NT2/D1 (cell line): Measurements from ENCODE around the gene RASSF3.

Experiments
- DNase-seq: peaks from one replicate; pipeline ENCODE4 v3.0.0-alpha.2; 2011; ENCODE audit warnings: low read depth, low spot score
- H3K27me3 ChIP-seq: 2 replicates; pipeline ENCODE4 v1.6.0; 2011; ENCODE audit warnings: mild to moderate bottlenecking; ENCODE audit not compliant: insufficient read length, insufficient read depth
- H3K36me3 ChIP-seq: 2 replicates; pipeline ENCODE4 v1.6.1; 2011; ENCODE audit warnings: mild to moderate bottlenecking, low read length, mixed read lengths; ENCODE audit not compliant: insufficient read depth, insufficient read length
- H3K4me1 ChIP-seq: 2 replicates; pipeline ENCODE4 v1.5.1; 2011; ENCODE audit not compliant: insufficient read depth, insufficient read length
- H3K4me3 ChIP-seq: 2 replicates; pipeline ENCODE4 v1.5.1; 2011; ENCODE audit warnings: low read depth; ENCODE audit not compliant: insufficient read length
- H3K9ac ChIP-seq: 2 replicates; pipeline ENCODE4 v1.6.0; 2011; ENCODE audit warnings: low read depth; ENCODE audit not compliant: insufficient read length
- H3K9me3 ChIP-seq: 2 replicates; pipeline ENCODE4 v1.5.1; 2011; ENCODE audit warnings: mild to moderate bottlenecking, low read length; ENCODE audit not compliant: insufficient read depth
- SUZ12 ChIP-seq: IDR thresholded peaks from 2 replicates; pipeline ENCODE4 v1.6.1; 2011; ENCODE audit not compliant: insufficient read length, insufficient read depth; ENCODE audit errors: extremely low read depth
- YY1 ChIP-seq: IDR thresholded peaks from 2 replicates; pipeline ENCODE4 v1.6.1; 2011; ENCODE audit not compliant: insufficient read length, insufficient read depth
- ZNF274 ChIP-seq: IDR thresholded peaks from 2 replicates; pipeline ENCODE4 v1.6.1; 2011; ENCODE audit warnings: mild to moderate bottlenecking, low read depth, low read length

Gene RASSF3

DNA sequence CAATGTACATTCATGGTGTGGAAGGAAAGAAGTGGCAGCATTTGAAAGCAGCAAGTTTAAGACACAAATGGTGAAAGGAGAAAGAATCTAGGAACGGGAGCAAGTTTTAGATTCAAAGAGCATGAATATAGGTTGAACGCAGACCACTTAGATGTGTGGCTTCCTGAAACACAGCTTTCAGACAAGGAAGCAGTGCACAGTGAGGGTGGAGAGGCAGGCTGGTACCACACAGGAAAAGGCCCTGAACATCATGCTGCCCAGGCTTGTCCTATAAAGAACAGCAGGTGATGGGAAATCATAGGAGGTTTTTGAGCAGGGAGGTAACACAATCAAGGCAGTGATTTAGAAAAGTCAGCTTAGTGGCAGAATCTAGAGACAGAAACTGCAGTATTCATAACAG, 113.3 kb downstream of the RASSF3 start:
- Histone ChIP-seq H3K4me3 (no peak overlapping the region), H3K27me3 (no peaks in the 10 kb centered on the region), H3K9me3 (no peaks in the 10 kb centered on the region), H3K4me1 (no peaks in the 10 kb centered on the region), H3K36me3 (peaks cover 45% of the 10 kb centered on the region), H3K9ac (no peak overlapping the region)
- no peak for DNase-seq
- no peak for TF ChIP-seq ZNF274
- no peak for TF ChIP-seq SUZ12
- no peak for TF ChIP-seq YY1

DNA sequence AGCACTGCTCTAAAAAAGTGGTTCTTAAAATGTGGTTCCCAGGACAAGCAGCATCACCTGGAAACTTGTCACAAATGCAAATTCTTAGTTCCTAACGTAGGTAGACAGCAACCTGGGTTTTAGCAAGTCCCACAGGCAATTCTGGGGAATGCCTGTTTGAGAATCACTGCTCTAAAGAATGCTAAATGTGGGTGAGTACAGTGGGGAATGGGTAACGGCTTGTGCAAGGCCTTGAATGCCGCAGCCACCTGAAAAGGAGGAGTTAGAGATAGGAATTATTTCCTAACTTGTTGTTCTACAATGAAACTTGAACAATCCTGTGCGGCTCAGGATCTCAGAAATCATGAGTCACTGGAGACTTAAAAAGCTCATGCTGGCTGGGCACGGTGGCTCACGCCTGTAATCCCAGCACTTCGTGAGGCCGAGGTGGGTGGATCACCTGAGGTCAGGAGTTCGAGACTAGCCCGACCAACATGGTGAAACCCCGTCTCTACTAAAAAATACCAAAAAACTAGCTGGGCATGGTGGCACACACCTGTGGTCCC, 114.0 kb downstream of the RASSF3 start:
- Histone ChIP-seq H3K36me3 (peaks cover 46% of the 10 kb centered on the region), H3K4me3 (no peak overlapping the region), H3K9ac (no peak overlapping the region), H3K4me1 (no peaks in the 10 kb centered on the region), H3K9me3 (no peaks in the 10 kb centered on the region), H3K27me3 (no peaks in the 10 kb centered on the region)
- no peak for DNase-seq
- TF ChIP-seq SUZ12 (no peak), ZNF274 (no peak), YY1 (no peak)

DNA sequence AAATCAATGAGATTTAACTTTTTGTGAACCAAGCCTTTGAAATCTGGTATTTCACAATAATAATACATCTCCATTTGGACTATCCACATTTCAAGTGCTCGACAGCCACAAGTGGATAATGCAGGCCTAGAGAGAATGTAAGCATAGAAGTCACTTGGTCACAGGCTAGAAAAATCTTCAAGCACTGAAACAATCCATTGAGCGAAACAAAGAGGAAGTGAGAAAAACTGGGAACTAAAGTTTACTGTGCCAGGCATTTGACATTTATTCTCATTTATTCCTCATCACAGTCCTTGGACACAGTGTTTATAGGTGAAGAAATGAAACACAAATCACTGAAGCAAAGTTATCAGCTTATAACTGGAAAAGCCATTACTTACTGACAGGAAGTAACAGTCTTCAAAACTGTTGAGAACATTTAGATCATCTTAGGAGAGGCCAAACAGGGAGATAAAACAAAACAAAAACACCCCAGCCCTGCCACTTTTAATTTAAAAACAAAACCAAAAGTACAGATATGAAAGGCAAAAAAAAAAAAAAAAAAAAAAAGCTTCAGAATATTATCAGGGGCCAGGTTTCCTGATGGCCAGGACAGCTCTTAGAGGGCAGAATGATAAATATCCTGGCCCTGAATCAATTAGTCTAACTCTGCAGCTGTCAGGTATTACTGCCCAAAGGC, 119.8 kb downstream of the RASSF3 start:
- Histone ChIP-seq H3K9me3 (no peaks in the 10 kb centered on the region), H3K27me3 (no peaks in the 10 kb centered on the region), H3K4me1 (no peaks in the 10 kb centered on the region), H3K4me3 (no peak overlapping the region), H3K9ac (no peak overlapping the region), H3K36me3 (peaks cover 22% of the 10 kb centered on the region)
- no peak for DNase-seq
- TF ChIP-seq YY1: no peak
- TF ChIP-seq ZNF274: no peak
- TF ChIP-seq SUZ12: no peak

DNA sequence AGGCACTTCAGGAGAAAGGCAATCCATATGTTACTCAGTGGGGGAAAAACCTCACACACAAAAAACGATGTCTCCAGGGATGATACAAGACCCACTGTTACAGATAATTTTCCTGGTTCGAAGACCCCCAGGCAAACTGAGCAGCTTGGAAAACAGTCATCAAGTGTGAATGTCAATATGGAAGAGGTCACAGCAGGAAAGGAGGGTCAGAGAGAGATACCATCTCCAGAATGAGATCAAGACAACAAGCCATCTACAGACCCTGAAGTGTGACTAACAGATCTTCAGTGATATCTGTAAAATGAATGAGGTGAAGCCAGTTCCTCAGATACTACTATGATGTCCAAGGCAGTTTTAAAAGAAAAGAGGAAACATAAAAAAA, 120.3 kb downstream of the RASSF3 start:
- Histone ChIP-seq H3K36me3 (peaks cover 24% of the 10 kb centered on the region), H3K9ac (no peak overlapping the region), H3K4me3 (no peak overlapping the region), H3K27me3 (no peaks in the 10 kb centered on the region), H3K9me3 (no peaks in the 10 kb centered on the region), H3K4me1 (no peaks in the 10 kb centered on the region)
- TF ChIP-seq ZNF274: no peak
- no peak for TF ChIP-seq YY1
- no peak for TF ChIP-seq SUZ12
- no peak for DNase-seq

DNA sequence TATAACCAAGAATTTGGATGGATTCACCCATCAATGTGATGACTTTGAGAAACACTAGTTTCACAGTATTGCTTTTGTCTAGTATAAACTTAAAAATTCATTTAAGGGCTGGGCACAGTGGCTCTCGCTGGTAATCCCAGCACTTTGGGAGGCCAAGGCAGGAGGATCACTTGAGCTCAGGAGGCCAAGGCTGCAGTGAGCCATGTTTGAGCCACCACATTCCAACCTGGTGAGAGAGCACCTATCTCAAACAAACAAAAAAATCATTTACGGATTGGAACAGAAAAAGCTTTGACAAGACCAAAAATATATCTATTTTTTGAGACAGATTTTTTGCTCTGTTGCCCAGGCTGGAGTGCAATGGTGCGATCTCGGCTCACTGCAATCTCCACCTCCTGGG, 121.4 kb downstream of the RASSF3 start:
- Histone ChIP-seq H3K36me3 (peaks cover 35% of the 10 kb centered on the region), H3K27me3 (no peaks in the 10 kb centered on the region), H3K9ac (no peak overlapping the region), H3K9me3 (no peaks in the 10 kb centered on the region), H3K4me1 (no peaks in the 10 kb centered on the region), H3K4me3 (no peak overlapping the region)
- DNase-seq: no peak
- no peak for TF ChIP-seq YY1
- no peak for TF ChIP-seq SUZ12
- TF ChIP-seq ZNF274: no peak

DNA sequence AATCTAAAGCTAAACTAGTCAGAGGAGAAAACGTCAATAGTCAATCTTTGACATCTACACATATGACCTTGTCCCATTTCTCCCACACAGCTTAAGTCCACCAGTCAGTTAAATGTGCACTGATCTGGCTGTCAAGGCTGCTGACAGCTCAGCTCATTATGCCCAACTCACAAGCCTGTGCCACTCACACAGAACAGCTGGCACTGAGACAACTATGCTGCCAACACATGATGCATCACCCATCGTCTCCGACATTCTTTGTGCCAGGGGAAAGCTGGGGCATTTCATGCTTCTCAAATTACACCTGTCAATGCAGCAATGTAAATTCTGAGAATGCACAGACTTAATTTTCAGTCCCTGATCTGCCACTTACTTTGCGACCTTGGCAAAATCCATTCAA, 123.6 kb downstream of the RASSF3 start:
- Histone ChIP-seq H3K9ac (no peak overlapping the region), H3K4me1 (no peaks in the 10 kb centered on the region), H3K27me3 (no peaks in the 10 kb centered on the region), H3K4me3 (no peak overlapping the region), H3K36me3 (peaks cover 45% of the 10 kb centered on the region), H3K9me3 (no peaks in the 10 kb centered on the region)
- TF ChIP-seq YY1 (no peak), SUZ12 (no peak)
- DNase-seq: no peak

DNA sequence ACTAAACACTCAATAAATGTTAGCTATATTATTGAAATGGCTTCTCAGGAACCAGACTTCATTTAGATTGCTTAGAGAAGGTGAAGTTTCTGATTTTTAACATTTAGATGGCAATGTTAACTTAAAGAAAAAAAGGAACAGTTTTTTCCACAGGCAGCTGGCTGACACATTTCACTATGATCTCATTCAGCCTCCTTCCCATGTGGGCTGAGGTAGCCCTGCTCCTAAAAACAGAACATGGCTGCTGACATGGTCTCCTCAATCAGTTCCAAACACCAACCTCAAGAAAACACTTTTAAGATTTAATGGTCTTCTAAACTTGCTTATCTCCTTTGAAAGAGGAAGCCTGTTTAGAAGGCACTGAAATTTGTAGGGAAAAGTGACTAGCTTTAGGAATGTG, 125.1 kb downstream of the RASSF3 start:
- Histone ChIP-seq H3K4me1 (no peaks in the 10 kb centered on the region), H3K9ac (no peak overlapping the region), H3K27me3 (no peaks in the 10 kb centered on the region), H3K36me3 (peaks cover 59% of the 10 kb centered on the region), H3K9me3 (no peaks in the 10 kb centered on the region), H3K4me3 (no peak overlapping the region)
- no peak for DNase-seq
- no peak for TF ChIP-seq ZNF274
- no peak for TF ChIP-seq YY1
- no peak for TF ChIP-seq SUZ12

DNA sequence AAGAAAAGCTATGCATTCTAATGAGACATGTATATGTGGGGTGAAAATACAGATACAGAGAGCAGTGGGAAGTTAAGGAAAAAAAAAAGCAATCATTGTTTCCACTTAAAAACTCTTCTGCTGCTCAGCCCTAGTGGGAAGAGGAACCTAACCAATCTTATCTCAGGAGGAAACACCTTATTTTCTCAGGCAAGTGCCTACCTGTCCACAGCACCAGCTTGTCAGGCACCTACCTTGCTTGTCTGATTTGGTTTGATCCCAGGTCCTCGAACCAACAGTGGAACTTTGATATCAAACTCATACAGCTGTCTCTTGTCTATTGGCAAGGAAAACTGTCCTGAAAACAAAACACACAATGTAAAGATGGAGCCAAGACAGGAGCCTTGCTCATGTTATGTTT, 126.5 kb downstream of the RASSF3 start:
- no peak for DNase-seq

More for the DNA sequence above, 126.5 kb downstream of the RASSF3 start:
- Histone ChIP-seq H3K27me3 (no peaks in the 10 kb centered on the region), H3K9me3 (no peaks in the 10 kb centered on the region), H3K4me3 (no peak overlapping the region), H3K36me3 (peaks cover 70% of the 10 kb centered on the region), H3K4me1 (no peaks in the 10 kb centered on the region), H3K9ac (no peak overlapping the region)
- no peak for TF ChIP-seq ZNF274
- TF ChIP-seq YY1: no peak
- no peak for TF ChIP-seq SUZ12
